GM12878 (cell line): ENCODE data around the gene CD2AP. TPM values are rescaled to one million over a fixed set of nuclear protein-coding genes. Genes with fewer than 3 reads are reported as not detected.

Source experiments
- ATAC-seq: fragments of 200-7000 bp; cut with Tn5 transposase; 3 replicates; pipeline ENCODE4 v1.9.1; 2020; ENCODE audit warnings: mild to moderate bottlenecking, moderate library complexity
- BruUV-seq: library from RNA; stranded (reverse); fragments of 400-500 nt; replicated peaks from 2 replicates; lab custom pipeline; 2021; lab: Mats Ljungman, UMichigan
- CTCF ChIA-PET: fragments of 300-600 bp; sonication (Branson Sonifier 250); formaldehyde crosslinking; extraction: SDS; loops from one replicate; lab custom pipeline; 2021; ENCODE audit warnings: inconsistent platforms; lab: Yijun Ruan, JAX
- POLR2A ChIA-PET: fragments of 350-600 bp; formaldehyde crosslinking; extraction: SDS; loops from one replicate; lab custom pipeline; 2021; ENCODE audit warnings: inconsistent platforms; lab: Charles Lee
- RAD21 ChIA-PET: fragments of 300-600 bp; sonication (Branson Sonifier 250); formaldehyde crosslinking; loops from one replicate; lab custom pipeline; 2023; ENCODE audit warnings: antibody characterized with exemption; ENCODE audit not compliant: unreplicated experiment; lab: Charles Lee
- SMC1A ChIA-PET: fragments of 300-600 bp; sonication (Branson Sonifier 250); formaldehyde crosslinking; loops from one replicate; lab custom pipeline; 2023; ENCODE audit not compliant: unreplicated experiment, uncharacterized antibody; lab: Charles Lee
- DNase-seq: peaks from one replicate; pipeline ENCODE4 v3.0.0-alpha.2; 2011; ENCODE audit warnings: low read depth, low spot score
- FAIRE-seq: peaks from 3 replicates; lab custom pipeline; 2011; peaks lifted over from hg19 to GRCh38; lab: Jason Lieb, UNC
- H2AFZ ChIP-seq: 2 replicates; pipeline ENCODE4 v1.6.0; 2011; ENCODE audit warnings: low read depth, low read length, control low read depth; ENCODE audit not compliant: control insufficient read depth
- H3K27ac ChIP-seq: 2 replicates; pipeline ENCODE4 v1.5.1; 2011; ENCODE audit warnings: control low read depth; ENCODE audit not compliant: control insufficient read depth, insufficient read depth
- H3K27me3 ChIP-seq, 2 experiments: replicated peaks in 1 of 2; 2 replicates each; pipeline versions ENCODE4 v1.6.0 to v1.6.1; 2011; ENCODE audit warnings: low read length in 1 of 2; ENCODE audit not compliant: control insufficient read depth in 2 of 2, insufficient read depth in 2 of 2
- H3K36me3 ChIP-seq, 2 experiments: 2 replicates each; pipeline ENCODE4 v1.5.1; 2011; ENCODE audit warnings: low read length in 1 of 2; ENCODE audit not compliant: control insufficient read depth in 2 of 2, insufficient read depth in 2 of 2
- H3K4me1 ChIP-seq: 2 replicates; pipeline ENCODE4 v1.6.1; 2011; ENCODE audit warnings: mild to moderate bottlenecking, low read length, moderate library complexity, mixed read lengths; ENCODE audit not compliant: control insufficient read depth, insufficient read depth
- H3K4me2 ChIP-seq: 2 replicates; pipeline ENCODE4 v1.6.0; 2011; ENCODE audit warnings: control low read depth; ENCODE audit not compliant: control insufficient read depth, insufficient read depth
- H3K4me3 ChIP-seq: fragments of 200-600 bp; sonication (generic); 2 replicates; pipeline ENCODE4 v1.5.1; 2016
- H3K79me2 ChIP-seq: 2 replicates; pipeline ENCODE4 v1.6.0; 2011; ENCODE audit warnings: low read length; ENCODE audit not compliant: control insufficient read depth, insufficient read depth
- H3K9ac ChIP-seq: 2 replicates; pipeline ENCODE4 v1.8.0; 2011; ENCODE audit warnings: low read length, control low read depth, mixed read lengths; ENCODE audit not compliant: control insufficient read depth, insufficient read depth
- H3K9me3 ChIP-seq: replicated peaks from 3 replicates; pipeline ENCODE4 v1.5.1; 2011; ENCODE audit warnings: mild to moderate bottlenecking, low read length; ENCODE audit not compliant: control insufficient read depth, insufficient read depth
- H4K20me1 ChIP-seq: 2 replicates; pipeline ENCODE4 v1.6.0; 2011; ENCODE audit not compliant: control insufficient read depth, insufficient read depth
- ASH2L ChIP-seq: fragments of 300-600, 200-600 bp; sonication (generic); IDR thresholded peaks from 2 replicates; pipeline ENCODE4 v1.6.1; 2017; ENCODE audit warnings: low read depth, mild to moderate bottlenecking, borderline replicate concordance
- GABPA ChIP-seq: IDR thresholded peaks from 2 replicates; pipeline ENCODE4 v1.6.1; 2014; ENCODE audit warnings: antibody characterized with exemption, low read depth, mild to moderate bottlenecking, inconsistent platforms
- HDAC6 ChIP-seq: fragments of 200-600 bp; sonication (generic); IDR thresholded peaks from one replicate; pipeline ENCODE4 v1.8.0; 2017; ENCODE audit warnings: antibody characterized with exemption; ENCODE audit not compliant: unreplicated experiment
- NFYB ChIP-seq: IDR thresholded peaks from 2 replicates; pipeline ENCODE4 v1.6.1; 2011; ENCODE audit warnings: low read depth, mild to moderate bottlenecking, low read length, improper control_type of control experiment, moderate library complexity; ENCODE audit not compliant: insufficient read depth
- PAX8 ChIP-seq: fragments of 450-650 bp; IDR thresholded peaks from 2 replicates; pipeline ENCODE4 v1.6.1; 2017; ENCODE audit warnings: mild to moderate bottlenecking, moderate library complexity
- PML ChIP-seq: IDR thresholded peaks from 2 replicates; pipeline ENCODE4 v1.6.1; 2012; ENCODE audit warnings: low read length, inconsistent platforms
- SPI1 ChIP-seq: IDR thresholded peaks from 2 replicates; pipeline ENCODE4 v1.6.1; 2011; ENCODE audit warnings: low read depth, mild to moderate bottlenecking, low read length, moderate library complexity, borderline replicate concordance; ENCODE audit not compliant: insufficient read depth
- SUZ12 ChIP-seq: fragments of 200-600 bp; sonication (generic); IDR thresholded peaks from one replicate; pipeline ENCODE4 v1.6.1; 2018; ENCODE audit warnings: antibody characterized with exemption, mild to moderate bottlenecking; ENCODE audit not compliant: unreplicated experiment
- TCF7 ChIP-seq: IDR thresholded peaks from 2 replicates; pipeline ENCODE4 v1.6.1; 2014; ENCODE audit warnings: antibody characterized with exemption, borderline replicate concordance
- WRNIP1 ChIP-seq: IDR thresholded peaks from 2 replicates; pipeline ENCODE4 v1.6.1; 2011; ENCODE audit warnings: low read depth, low read length, improper control_type of control experiment, borderline replicate concordance
- ZNF207 ChIP-seq: fragments of 450-650 bp; IDR thresholded peaks from 2 replicates; pipeline ENCODE4 v1.6.1; 2014; ENCODE audit warnings: antibody characterized with exemption, mild to moderate bottlenecking, borderline replicate concordance
- ZNF24 ChIP-seq: fragments of 450-650 bp; IDR thresholded peaks from 2 replicates; pipeline ENCODE4 v1.6.1; 2017; ENCODE audit warnings: antibody characterized with exemption, mild to moderate bottlenecking
- WGBS: methylation state at CpG from one replicate; pipeline ENCODE4 v1.1.6; 2016; ENCODE audit warnings: low lambda C conversion rate; ENCODE audit not compliant: insufficient replicate concordance, insufficient coverage; ENCODE audit errors: missing lambda C conversion rate; 5-methylcytosine and 5-hydroxymethylcytosine counted together
- in situ Hi-C: fragments of 300-500 bp; cut with MboI; formaldehyde crosslinking; loops from 9 replicates; pipeline ENCODE4 v1.14.3; 2018; ENCODE audit warnings: mixed read lengths
- intact Hi-C: fragments of 100-400 bp; cut with micrococcal nuclease; formaldehyde crosslinking; loops from one replicate; pipeline ENCODE4 v1.14.2; 2022; ENCODE audit not compliant: unreplicated experiment
- polyA plus RNA-seq, 11 experiments: library from polyadenylated mRNA; depleted of rRNA in 4 of 11; unstranded in 6 of 11; stranded (reverse) in 5 of 11; fragments of >200 nt; fragmentation: Nextera tagmentation in 4 of 11; fragmentation: Illumina TruSeq in 1 of 11; extraction: Ambion mirVana in 4 of 11; extraction: Trizol in 1 of 11; gene quantifications; 1 replicate in 1 of 11; 2 replicates in 10 of 11; pipeline versions ENCODE4 v1.2.1 to v1.2.3, GENCODE V29; 2011 to 2016; ENCODE audit warnings: inconsistent platforms in 2 of 11, missing spikeins in 2 of 11, low read depth in 1 of 11
- total RNA-seq, 4 experiments: library from RNA; depleted of rRNA in 3 of 4; stranded (reverse); fragments of >200 nt in 3 of 4; fragmentation: Illumina TruSeq in 1 of 4; extraction: Trizol in 1 of 4; gene quantifications; 2 replicates each; pipeline versions ENCODE4 v1.2.1 to v1.2.3, GENCODE V29; 2013 to 2021
- TF ChIP-seq, protein P1 (sequence below): fragments of 450-650 bp; formaldehyde crosslinking; IDR thresholded peaks from 2 replicates; pipeline ENCODE4 v1.4.0; 2022; ENCODE audit warnings: mild to moderate bottlenecking, moderate library complexity

CD2AP gene
- total and polyA plus RNA-seq, 10 of the 15 experiments (the other 5 are each of a cell fraction or from before 2014, with no cell fraction given), result 5.4 to 46.6 (median 20.9) TPM

DNA sequence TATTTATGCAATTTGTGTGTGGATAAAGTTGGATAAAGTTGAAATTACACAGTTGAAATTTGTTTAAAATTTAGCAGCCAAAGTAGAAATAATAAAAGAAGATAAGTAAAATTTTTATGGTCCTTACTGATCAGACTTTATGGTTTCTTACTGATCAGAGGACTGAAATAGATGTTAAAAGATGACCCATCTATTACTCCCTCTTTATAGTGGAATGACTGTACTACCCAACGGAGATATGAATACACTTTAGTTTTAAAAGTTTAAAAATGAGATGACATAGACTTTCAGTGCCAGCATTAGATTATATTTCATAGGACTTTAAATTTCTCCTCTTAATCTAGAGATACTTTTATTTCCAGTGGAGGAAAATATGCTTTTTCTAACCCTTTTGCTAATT lies 121.9 kb downstream of the CD2AP start:
- Histone ChIP-seq H3K4me1 (no peaks in the 10 kb centered on the region), H3K4me3 (no peak overlapping the region), H3K79me2 (no peaks in the 10 kb centered on the region), H3K36me3 (peaks cover 2 to 25% of the 10 kb centered on the region in 2 experiments), H3K9me3 (no peaks in the 10 kb centered on the region), H3K9ac (no peak overlapping the region), H2AFZ (no peak overlapping the region), H4K20me1 (no peaks in the 10 kb centered on the region), H3K4me2 (no peak overlapping the region), H3K27me3 (no peaks in the 10 kb centered on the region), H3K27ac (no peak overlapping the region)
- CTCF ChIA-PET, result interaction anchor here (1.3 to 1.4 kb wide), 3 partner anchors 32 to 186 kb away, joined by 3 to 4 read pairs (median 4); no protein-coding TSS in a partner anchor
- SMC1A ChIA-PET, result interaction anchor here (0.9 to 1.8 kb wide), 6 partner anchors 10 to 186 kb away, joined by 3 to 8 read pairs (median 4); no protein-coding TSS in a partner anchor
- 4% methylated on average over 1 of the region's 1 CpG for WGBS
- POLR2A ChIA-PET, result no interaction called here
- TF ChIP-seq HDAC6 (no peak), SUZ12 (no peak)
- ATAC-seq (no peak), FAIRE-seq (no peak), DNase-seq (no peak)
- BruUV-seq, result no TSS peak
- intact Hi-C loops, result no loop called here
- RAD21 ChIA-PET, result interaction anchor here (1.0 to 2.0 kb wide), 2 partner anchors 115 to 185 kb away, joined by 3 to 11 read pairs; no protein-coding TSS in a partner anchor
- in situ Hi-C loops, result no loop called here

DNA sequence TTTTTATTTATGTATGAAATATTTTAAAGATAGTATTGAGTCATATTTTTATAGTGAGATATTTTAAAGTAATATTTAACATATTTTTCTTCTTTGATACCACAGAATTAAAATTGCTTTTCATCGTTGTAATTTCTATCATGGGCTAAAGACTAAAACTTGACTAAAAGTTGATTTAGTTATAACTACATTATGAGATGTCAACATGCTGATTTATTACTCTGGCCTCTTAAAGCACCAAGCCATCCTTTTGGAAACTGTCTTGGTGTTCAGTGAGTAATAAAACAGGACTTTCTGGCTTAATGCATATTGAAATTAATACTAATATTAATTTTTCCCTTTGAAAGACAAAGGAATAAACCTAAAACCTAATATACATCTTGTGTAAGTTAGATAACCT lies 125.6 kb downstream of the CD2AP start:
- DNase-seq (no peak), FAIRE-seq (no peak), ATAC-seq (no peak)
- WGBS, result 92% methylated on average over 1 of the region's 1 CpG
- no TSS peak for BruUV-seq
- Histone ChIP-seq H3K9ac (no peak overlapping the region), H2AFZ (no peak overlapping the region), H4K20me1 (no peaks in the 10 kb centered on the region), H3K4me2 (no peak overlapping the region), H3K27me3 (no peaks in the 10 kb centered on the region), H3K4me3 (no peak overlapping the region), H3K27ac (no peak overlapping the region), H3K36me3 (peaks cover 0 to 11% of the 10 kb centered on the region in 2 experiments; a peak in 3 of 4 replicates), H3K4me1 (no peaks in the 10 kb centered on the region), H3K79me2 (no peaks in the 10 kb centered on the region), H3K9me3 (no peaks in the 10 kb centered on the region)
- ChIA-PET RAD21 (no interaction called here), SMC1A (no interaction called here), CTCF (interaction anchor here (2.4 kb wide), 1 partner anchor 188 kb away, joined by 7 read pairs; no protein-coding TSS in a partner anchor), POLR2A (no interaction called here)
- intact Hi-C loops (no loop called here), in situ Hi-C loops (no loop called here)
- TF ChIP-seq SPI1 (no peak), NFYB (no peak), ZNF207 (no peak), ZNF24 (no peak), TCF7 (no peak), PAX8 (no peak), GABPA (no peak), ASH2L (no peak), WRNIP1 (no peak), PML (no peak)
- TF ChIP-seq, protein P1, sequence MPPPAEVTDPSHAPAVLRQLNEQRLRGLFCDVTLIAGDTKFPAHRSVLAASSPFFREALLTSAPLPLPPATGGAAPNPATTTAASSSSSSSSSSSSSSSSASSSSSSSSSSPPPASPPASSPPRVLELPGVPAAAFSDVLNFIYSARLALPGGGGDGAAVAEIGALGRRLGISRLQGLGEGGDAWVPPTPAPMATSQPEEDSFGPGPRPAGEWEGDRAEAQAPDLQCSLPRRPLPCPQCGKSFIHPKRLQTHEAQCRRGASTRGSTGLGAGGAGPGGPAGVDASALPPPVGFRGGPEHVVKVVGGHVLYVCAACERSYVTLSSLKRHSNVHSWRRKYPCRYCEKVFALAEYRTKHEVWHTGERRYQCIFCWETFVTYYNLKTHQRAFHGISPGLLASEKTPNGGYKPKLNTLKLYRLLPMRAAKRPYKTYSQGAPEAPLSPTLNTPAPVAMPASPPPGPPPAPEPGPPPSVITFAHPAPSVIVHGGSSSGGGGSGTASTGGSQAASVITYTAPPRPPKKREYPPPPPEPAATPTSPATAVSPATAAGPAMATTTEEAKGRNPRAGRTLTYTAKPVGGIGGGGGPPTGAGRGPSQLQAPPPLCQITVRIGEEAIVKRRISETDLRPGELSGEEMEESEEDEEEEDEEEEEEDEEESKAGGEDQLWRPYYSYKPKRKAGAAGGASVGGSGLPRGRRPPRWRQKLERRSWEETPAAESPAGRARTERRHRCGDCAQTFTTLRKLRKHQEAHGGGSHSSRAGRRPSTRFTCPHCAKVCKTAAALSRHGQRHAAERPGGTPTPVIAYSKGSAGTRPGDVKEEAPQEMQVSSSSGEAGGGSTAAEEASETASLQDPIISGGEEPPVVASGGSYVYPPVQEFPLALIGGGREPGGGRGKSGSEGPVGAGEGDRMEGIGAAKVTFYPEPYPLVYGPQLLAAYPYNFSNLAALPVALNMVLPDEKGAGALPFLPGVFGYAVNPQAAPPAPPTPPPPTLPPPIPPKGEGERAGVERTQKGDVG (CRISPR knock-in tag), result no peak
